Ovary (tissue), 9 donors: ENCODE measurements around the gene THADA. TPM values are rescaled to one million over a fixed set of nuclear protein-coding genes. Genes with fewer than 3 reads are reported as not detected.

Experiments
- DNase-seq, 5 donors: peaks; one replicate each; pipeline ENCODE4 v3.0.0-alpha.2; 2019 to 2020
- H3K27ac ChIP-seq, 2 donors: fragments of 200-600 bp; one replicate each; pipeline versions ENCODE4 v1.5.1 to v1.8.0; 2019 to 2022
- H3K27me3 ChIP-seq: fragments of 200-600 bp; one replicate; pipeline ENCODE4 v1.8.0; 2022
- H3K36me3 ChIP-seq: fragments of 200-600 bp; sonication (generic); one replicate; pipeline ENCODE4 v1.5.1; 2019
- H3K4me1 ChIP-seq: one replicate; pipeline ENCODE4 v1.8.1; 2013; ENCODE audit warnings: mild to moderate bottlenecking, moderate library complexity; ENCODE audit not compliant: insufficient read depth
- H3K4me3 ChIP-seq: fragments of 200-600 bp; sonication (generic); one replicate; pipeline ENCODE4 v1.5.1; 2017
- H3K9me3 ChIP-seq, 2 donors: fragments of 200-600 bp in 1 of 2; sonication (generic) in 1 of 2; one replicate each; pipeline versions ENCODE4 v1.5.1 to v1.8.1; 2013 to 2019; ENCODE audit warnings: mild to moderate bottlenecking in 1 of 2, moderate library complexity in 1 of 2
- CTCF ChIP-seq, 3 donors: fragments of 450-650 bp in 2 of 3; fragments of 200-600 bp in 1 of 3; IDR thresholded peaks; one replicate each; pipeline versions ENCODE4 v1.5.1 to v1.8.0; 2016 to 2022; ENCODE audit warnings: antibody characterized with exemption in 3 of 3, mild to moderate bottlenecking in 1 of 3
- EP300 ChIP-seq: sonication (generic); formaldehyde crosslinking; IDR thresholded peaks from one replicate; pipeline ENCODE4 v1.6.1; 2017; ENCODE audit warnings: antibody characterized with exemption
- POLR2A ChIP-seq: fragments of 450-650 bp; IDR thresholded peaks from one replicate; pipeline ENCODE4 v1.6.1; 2017; ENCODE audit warnings: antibody characterized with exemption, mild to moderate bottlenecking, moderate library complexity
- WGBS, 3 donors: extraction: QIAGEN DNeasy Blood & Tissue Kit in 1 of 3; methylation state at CpG; one replicate each; pipeline versions ENCODE4 v1.1.5 to v1.1.7; 2013 to 2017; 5-methylcytosine and 5-hydroxymethylcytosine counted together
- intact Hi-C, 4 donors: fragments of 100-400 bp; cut with DNase I; formaldehyde crosslinking; loops; one replicate each; pipeline versions ENCODE4 v1.11.0 to v1.15.1; 2022 to 2023
- polyA plus RNA-seq, 2 donors: library from polyadenylated mRNA; stranded (reverse); fragments of 200-250 nt in 1 of 2; fragments of 350-450 nt in 1 of 2; fragmentation: Illumina TruSeq in 1 of 2; extraction: RNeasy Lipid Tissue Mini Kit (QIAGEN cat#74804) in 1 of 2; gene quantifications; one replicate each; pipeline ENCODE4 v1.2.3, GENCODE V29; 2013 to 2014
- total RNA-seq, 7 donors: library from RNA; depleted of rRNA in 2 of 7; stranded (reverse); fragments of >200 nt in 2 of 7; fragmentation: NEBNext Ultra II Directional in 3 of 7; extraction: Animal tissue kit (Norgen Biotek cat#: 25700) in 3 of 7; gene quantifications; one replicate each; pipeline versions ENCODE4 v1.1.0 to v1.2.4, GENCODE V29; 2016 to 2023
- donor health status: DM: no; HTN: no; CAD: no; lungs with moderate emphysema.
- donor health status: DM: no; HTN: no; CAD: no.
- donor health status: Bipolar disorder and iron deficiency.
- donor health status: DM: yes; HTN: yes; CAD: no.
- donor health status: DM: no; HTN: no; CAD: no.
- donor health status: DM: yes; HTN: yes; CAD: no.

The THADA gene
- total and polyA plus RNA-seq, 9 donors = 14.0 to 46.8 (median 28.6) TPM

- intact Hi-C loops = no loop called here
- H3K36me3 ChIP-seq = no peaks in the 10 kb centered on the region
- no peak for TF ChIP-seq CTCF (IDR thresholded peaks at IDR 0.05)
- TF ChIP-seq EP300 = no peak
- no peak for TF ChIP-seq POLR2A
- no peaks in the 10 kb centered on the region for H3K27me3 ChIP-seq
- DNase-seq = no peak
- no peak overlapping the region for H3K4me3 ChIP-seq
- no peaks in the 10 kb centered on the region for H3K9me3 ChIP-seq
- 95 to 98% (median 98%) methylated on average over 3 of the region's 3 CpGs for WGBS, 3 donors
- peaks cover 17% of the 10 kb centered on the region for H3K4me1 ChIP-seq
- H3K27ac ChIP-seq = peak overlapping the region in 1 of 2 donors; percentile 71
Observed at GRCh38 chr2:43515248-43515647, 80.6 kb downstream of the THADA start.

GRCh38 chr2:43513796-43514195 lies 82.0 kb downstream of the THADA start:
- Histone ChIP-seq H3K36me3 (no peaks in the 10 kb centered on the region), H3K27me3 (no peaks in the 10 kb centered on the region), H3K27ac (no peak overlapping the region), H3K9me3 (no peaks in the 10 kb centered on the region), H3K4me3 (no peak overlapping the region), H3K4me1 (peaks cover 12% of the 10 kb centered on the region)
- DNase-seq = no peak
- TF ChIP-seq POLR2A (no peak), EP300 (no peak), CTCF (IDR thresholded peaks at IDR 0.05) (no peak)
- intact Hi-C loops = no loop called here
- WGBS, 3 donors = 85 to 98% (median 90%) methylated on average over 3 of the region's 3 CpGs

- intact Hi-C loops = no loop called here
- no peak overlapping the region for H3K27ac ChIP-seq
Observed at GRCh38 chr2:43513216-43513615, 82.6 kb downstream of the THADA start.

GRCh38 chr2:43511199-43511598 lies 84.6 kb downstream of the THADA start:
- TF ChIP-seq EP300 (no peak), CTCF (IDR thresholded peaks at IDR 0.05) (no peak), POLR2A (no peak)
- Histone ChIP-seq H3K4me3 (no peak overlapping the region), H3K27ac (no peak overlapping the region), H3K4me1 (peaks cover 11% of the 10 kb centered on the region), H3K27me3 (no peaks in the 10 kb centered on the region), H3K36me3 (no peaks in the 10 kb centered on the region), H3K9me3 (no peaks in the 10 kb centered on the region)
- intact Hi-C loops = no loop called here
- DNase-seq = no peak
- 97 to 99% (median 99%) methylated on average over 3 of the region's 3 CpGs for WGBS, 3 donors

More at GRCh38 chr2:43513216-43513615, 82.6 kb downstream of the THADA start:
- Histone ChIP-seq H3K4me1 (peaks cover 12% of the 10 kb centered on the region), H3K4me3 (no peak overlapping the region), H3K9me3 (no peaks in the 10 kb centered on the region), H3K36me3 (no peaks in the 10 kb centered on the region), H3K27me3 (no peaks in the 10 kb centered on the region)
- TF ChIP-seq CTCF (IDR thresholded peaks at IDR 0.05) (no peak), EP300 (no peak), POLR2A (no peak)
- peak in 1 of 5 donors; percentile 25 for DNase-seq

- TF ChIP-seq POLR2A (no peak), EP300 (no peak), CTCF (IDR thresholded peaks at IDR 0.05) (no peak)
- H3K27ac ChIP-seq = no peak overlapping the region
- H3K9me3 ChIP-seq = no peaks in the 10 kb centered on the region
- no peaks in the 10 kb centered on the region for H3K27me3 ChIP-seq
- peaks cover 11% of the 10 kb centered on the region for H3K4me1 ChIP-seq
- intact Hi-C loops = no loop called here
- H3K4me3 ChIP-seq = no peak overlapping the region
- DNase-seq = no peak
- H3K36me3 ChIP-seq = no peaks in the 10 kb centered on the region
- 80 to 97% (median 96%) methylated on average over 3 of the region's 3 CpGs for WGBS, 3 donors
Observed at GRCh38 chr2:43509886-43510285, 86.0 kb downstream of the THADA start.
